ENCODE data around the gene OSM. TPM values are rescaled to one million over a fixed set of nuclear protein-coding genes. Genes with fewer than 3 reads are reported as not detected.

OSM gene
- total RNA-seq, 4 donors from 2014 or later = 0.76 to 8.8 (median 0.76) TPM; not detected in 1

- Histone ChIP-seq H3K4me1 (peaks cover 0 to 5% of the 10 kb centered on the region in 2 donors), H3K9me3 (no peaks in the 10 kb centered on the region), H3K4me3 (no peak overlapping the region), H3K27me3 (no peaks in the 10 kb centered on the region), H3K36me3 (no peaks in the 10 kb centered on the region), H3K27ac (no peak overlapping the region)
- TF ChIP-seq CTCF (IDR thresholded peaks at IDR 0.05) (no peak), POLR2A (IDR thresholded peaks at IDR 0.05) (no peak)
- DNase-seq = no peak
- intact Hi-C loops (cut with DNase I; ENCODE audit: low total_unique reads) = loop anchor here (5.0 kb wide), 1 partner anchor 127 kb away; the partner anchor contains the start of gene RNF215
These were observed 6.4 kb downstream of the OSM start for GRCh38 chr22:30260276-30260675.

DNA sequence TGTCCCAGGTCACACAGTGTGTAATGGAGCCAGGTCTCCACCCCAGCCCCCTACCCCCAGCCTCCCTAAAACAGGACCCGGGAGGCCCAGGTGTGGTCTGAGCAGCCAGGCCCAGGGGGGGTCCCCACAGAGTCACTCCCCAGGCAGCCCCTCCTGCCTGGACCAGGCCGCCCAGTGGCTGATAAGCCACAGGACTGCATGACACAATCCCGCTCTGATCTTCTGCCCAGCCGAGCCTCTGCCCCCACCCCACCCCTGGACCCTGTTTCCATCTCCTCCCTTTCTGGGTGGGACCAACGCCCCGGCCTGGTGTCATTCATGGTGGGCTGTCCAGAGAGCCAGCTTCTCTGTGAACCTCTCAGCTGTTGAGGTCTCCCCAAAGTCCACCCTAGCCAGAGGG lies 12.3 kb downstream of the OSM start:
- intact Hi-C loops (cut with DNase I; ENCODE audit: low total_unique reads) = no loop called here
- H3K9me3 ChIP-seq = no peaks in the 10 kb centered on the region
- no peak overlapping the region for H3K27ac ChIP-seq
- no peak for DNase-seq
- H3K4me3 ChIP-seq = no peak overlapping the region
- H3K27me3 ChIP-seq = no peaks in the 10 kb centered on the region
- TF ChIP-seq CTCF (IDR thresholded peaks at IDR 0.05) = no peak
- no peak for TF ChIP-seq POLR2A (IDR thresholded peaks at IDR 0.05)
- H3K36me3 ChIP-seq = no peaks in the 10 kb centered on the region
- H3K4me1 ChIP-seq = no peaks in the 10 kb centered on the region

DNA sequence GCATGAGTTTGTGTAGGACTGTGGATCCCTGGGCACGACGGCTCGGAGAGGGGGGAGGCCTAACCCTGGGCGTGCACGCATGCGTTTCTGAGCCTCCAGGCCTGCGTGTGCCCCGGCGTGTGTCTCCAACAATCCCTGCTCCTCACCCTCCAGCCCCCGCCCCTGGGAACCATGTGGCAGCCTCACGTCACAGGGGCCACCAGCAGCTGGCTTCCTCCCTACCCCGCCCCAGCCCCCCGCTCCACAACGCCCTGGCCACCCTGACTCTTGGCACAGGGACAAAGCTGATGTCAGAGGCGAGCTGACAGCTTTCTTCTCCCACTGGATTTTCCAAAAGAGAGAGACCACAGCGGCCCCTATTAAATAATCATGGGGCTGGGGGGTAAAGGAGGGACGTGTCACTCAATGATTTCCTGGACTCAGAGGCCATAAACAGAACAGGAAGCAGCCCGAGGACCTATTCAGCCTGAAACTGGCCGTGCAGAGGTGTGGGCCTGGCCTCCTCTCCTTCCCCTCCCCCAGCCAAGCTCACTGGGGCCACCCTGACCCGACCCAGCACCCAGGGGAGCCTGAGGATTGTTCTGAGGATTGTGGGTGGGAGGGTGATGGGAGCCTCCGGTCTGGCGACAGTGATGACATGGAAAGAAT lies 13.3 kb downstream of the OSM start:
- H3K9me3 ChIP-seq = no peaks in the 10 kb centered on the region
- no peak for TF ChIP-seq CTCF (IDR thresholded peaks at IDR 0.05)
- no peak for TF ChIP-seq POLR2A (IDR thresholded peaks at IDR 0.05)
- H3K4me1 ChIP-seq = no peaks in the 10 kb centered on the region
- no peaks in the 10 kb centered on the region for H3K27me3 ChIP-seq
- H3K27ac ChIP-seq = no peak overlapping the region
- intact Hi-C loops (cut with DNase I; ENCODE audit: low total_unique reads) = no loop called here
- DNase-seq = peak; percentile 49 to 56
- H3K4me3 ChIP-seq = no peak overlapping the region
- no peaks in the 10 kb centered on the region for H3K36me3 ChIP-seq

DNA sequence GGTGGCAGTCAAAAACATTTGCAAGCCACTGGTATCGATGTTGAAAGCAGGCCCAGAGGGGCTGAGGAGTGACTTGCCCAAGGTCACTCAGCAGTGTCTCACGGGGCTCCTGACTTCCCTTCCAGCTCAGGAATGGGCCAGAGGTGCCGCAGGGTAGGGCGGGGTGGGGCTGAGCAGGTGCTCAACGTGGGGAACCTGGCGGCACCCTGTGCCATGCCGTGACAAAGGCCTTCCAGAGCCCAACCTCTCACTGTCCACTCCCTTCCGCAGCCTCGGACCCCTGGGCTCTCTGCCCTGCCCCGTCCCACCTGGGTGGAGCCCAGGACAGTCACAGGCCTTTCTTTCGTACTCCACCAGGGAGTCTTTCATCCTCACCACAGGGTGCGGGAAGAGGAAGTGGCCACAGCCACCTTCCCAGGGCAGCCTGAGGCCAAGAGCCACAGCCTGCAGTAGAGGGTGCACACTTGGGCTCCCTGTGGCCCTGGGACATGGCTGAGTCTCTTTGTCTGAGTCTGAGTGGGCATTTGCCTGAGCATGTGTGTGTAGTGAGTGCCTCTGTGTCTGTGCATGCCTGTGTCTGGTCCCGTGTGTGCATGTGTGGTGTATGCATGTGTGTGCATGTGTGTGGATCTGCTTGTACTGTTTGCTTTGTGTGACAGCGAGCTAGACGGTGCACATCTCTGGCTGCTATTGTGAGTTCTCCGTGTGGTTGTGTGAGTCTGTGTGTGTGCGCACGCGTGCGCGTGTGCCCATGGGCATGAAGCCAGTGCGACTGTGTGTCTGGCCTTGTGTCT lies 14.0 kb downstream of the OSM start:
- intact Hi-C loops (cut with DNase I; ENCODE audit: low total_unique reads) = no loop called here
- DNase-seq = no peak
- Histone ChIP-seq H3K27me3 (no peaks in the 10 kb centered on the region), H3K4me1 (no peaks in the 10 kb centered on the region), H3K9me3 (no peaks in the 10 kb centered on the region), H3K27ac (no peak overlapping the region), H3K4me3 (no peak overlapping the region), H3K36me3 (no peaks in the 10 kb centered on the region)
- TF ChIP-seq POLR2A (IDR thresholded peaks at IDR 0.05) = no peak
- TF ChIP-seq CTCF (IDR thresholded peaks at IDR 0.05) = no peak

GRCh38 chr22:30251711-30252110 lies 14.9 kb downstream of the OSM start:
- no peaks in the 10 kb centered on the region for H3K36me3 ChIP-seq
- TF ChIP-seq POLR2A (IDR thresholded peaks at IDR 0.05) (no peak), CTCF (IDR thresholded peaks at IDR 0.05) (no peak)
- no peaks in the 10 kb centered on the region for H3K27me3 ChIP-seq
- no peaks in the 10 kb centered on the region for H3K4me1 ChIP-seq
- H3K27ac ChIP-seq = no peak overlapping the region
- intact Hi-C loops (cut with DNase I; ENCODE audit: low total_unique reads) = no loop called here
- DNase-seq = no peak
- no peak overlapping the region for H3K4me3 ChIP-seq
- no peaks in the 10 kb centered on the region for H3K9me3 ChIP-seq
